Skeletal muscle satellite cell (primary cell): Measurements from ENCODE around the gene ANLN.

Source experiments
- H3K27me3 ChIP-seq: 2 replicates; pipeline ENCODE4 v1.7.0; 2013; ENCODE audit warnings: low read length; ENCODE audit not compliant: control insufficient read depth, insufficient read depth
- H3K36me3 ChIP-seq: 2 replicates; pipeline ENCODE4 v1.7.0; 2013; ENCODE audit warnings: mild to moderate bottlenecking, control low read depth, low read length; ENCODE audit not compliant: insufficient read depth
- H3K4me1 ChIP-seq: 2 replicates; pipeline ENCODE4 v1.7.0; 2013; ENCODE audit warnings: low read length; ENCODE audit not compliant: control insufficient read depth, insufficient read depth
- H3K4me2 ChIP-seq: 2 replicates; pipeline ENCODE4 v1.7.0; 2013; ENCODE audit warnings: mild to moderate bottlenecking, low read length
- H3K4me3 ChIP-seq: 2 replicates; pipeline ENCODE4 v1.7.0; 2013; ENCODE audit warnings: low read length
- H3K9ac ChIP-seq: 2 replicates; pipeline ENCODE4 v1.7.0; 2013; ENCODE audit warnings: mild to moderate bottlenecking, low read depth, low read length, moderate library complexity
- H3K9me3 ChIP-seq: replicated peaks from 2 replicates; pipeline ENCODE4 v1.7.0; 2013; ENCODE audit warnings: mild to moderate bottlenecking, control low read depth, low read length

ANLN gene

DNA sequence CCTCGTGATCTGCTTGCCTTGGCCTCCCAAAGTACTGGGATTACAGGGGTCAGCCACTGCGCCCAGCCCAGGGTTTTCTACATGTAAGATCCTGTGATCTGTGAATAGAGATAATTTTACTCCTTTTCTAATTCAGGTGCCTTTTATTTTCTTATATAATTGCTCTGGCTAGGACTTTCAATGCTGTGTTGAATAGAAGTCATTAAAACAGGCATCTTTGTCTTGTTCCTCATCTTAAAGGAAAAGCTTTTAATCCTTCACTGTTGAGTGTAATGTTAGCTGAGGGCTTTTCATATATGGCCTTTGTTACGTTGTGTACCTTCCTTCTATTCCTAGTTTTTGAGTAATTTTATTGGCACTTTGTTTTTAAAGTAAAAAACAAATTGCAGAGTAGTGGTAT lies 26.6 kb downstream of the ANLN start:
- Histone ChIP-seq H3K4me3 (no peak overlapping the region), H3K9ac (no peak overlapping the region), H3K4me2 (no peak overlapping the region), H3K4me1 (no peaks in the 10 kb centered on the region), H3K9me3 (no peaks in the 10 kb centered on the region), H3K36me3 (peaks cover 32% of the 10 kb centered on the region), H3K27me3 (no peaks in the 10 kb centered on the region)

DNA sequence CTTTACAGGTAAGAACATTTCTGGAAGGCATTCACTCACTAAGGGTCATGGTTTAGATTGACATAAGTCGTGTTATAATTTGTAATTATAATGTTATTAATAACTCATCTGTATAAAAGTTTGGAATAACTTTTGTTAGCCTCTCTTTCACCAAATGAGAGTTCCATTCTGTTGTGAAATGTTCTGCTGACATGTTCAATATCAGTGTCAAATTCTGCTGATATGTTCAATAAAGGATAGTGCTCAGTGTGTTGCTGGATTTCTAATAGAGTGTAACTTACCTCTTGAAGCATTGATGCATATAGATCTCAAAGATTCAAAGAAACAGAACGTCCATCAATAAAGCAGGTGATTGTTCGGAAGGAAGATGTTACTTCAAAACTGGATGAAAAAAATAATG lies 30.6 kb downstream of the ANLN start:
- no peak overlapping the region for H3K4me2 ChIP-seq
- H3K9me3 ChIP-seq = no peaks in the 10 kb centered on the region
- H3K4me3 ChIP-seq = no peak overlapping the region
- H3K4me1 ChIP-seq = no peaks in the 10 kb centered on the region
- H3K27me3 ChIP-seq = no peaks in the 10 kb centered on the region
- H3K36me3 ChIP-seq = peaks cover 55% of the 10 kb centered on the region
- no peak overlapping the region for H3K9ac ChIP-seq

DNA sequence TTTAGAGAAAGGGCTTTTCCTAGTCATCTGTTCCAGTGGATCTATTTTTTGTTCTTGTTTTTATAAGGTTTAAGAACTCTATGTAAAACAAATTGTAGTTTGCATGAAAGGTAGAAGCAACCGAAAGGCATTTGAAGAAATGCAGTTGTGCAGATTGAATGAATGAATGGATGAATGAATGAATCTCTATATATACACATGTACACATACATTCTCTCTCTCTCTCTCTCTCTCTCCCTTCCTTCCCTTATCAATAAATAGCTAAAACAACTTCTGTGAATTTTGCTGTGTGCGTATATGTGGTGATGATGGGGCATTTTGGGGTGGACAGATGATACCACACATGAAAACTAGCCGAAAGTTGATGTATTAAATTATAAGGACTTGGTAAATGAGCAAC lies 32.4 kb downstream of the ANLN start:
- Histone ChIP-seq H3K36me3 (peaks cover 57% of the 10 kb centered on the region), H3K4me3 (no peak overlapping the region), H3K4me2 (no peak overlapping the region), H3K9me3 (no peaks in the 10 kb centered on the region), H3K9ac (no peak overlapping the region), H3K27me3 (no peaks in the 10 kb centered on the region), H3K4me1 (no peaks in the 10 kb centered on the region)

DNA sequence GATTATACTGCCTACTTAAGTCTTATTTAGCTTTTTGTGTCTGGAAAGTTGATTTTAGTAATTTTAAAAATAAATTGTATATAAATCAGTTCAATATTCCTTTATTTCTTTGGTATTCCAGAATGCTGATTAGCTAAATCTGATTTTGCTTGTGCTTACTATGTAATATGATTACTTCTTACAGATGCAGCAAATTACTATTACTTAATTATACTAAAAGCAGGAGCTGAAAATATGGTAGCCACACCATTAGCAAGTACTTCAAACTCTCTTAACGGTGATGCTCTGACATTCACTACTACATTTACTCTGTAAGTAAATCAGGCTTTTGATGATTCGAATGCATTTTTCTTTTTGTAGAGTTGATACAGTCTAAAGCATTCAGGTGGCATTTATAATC lies 34.0 kb downstream of the ANLN start:
- H3K4me1 ChIP-seq = no peaks in the 10 kb centered on the region
- H3K4me2 ChIP-seq = no peak overlapping the region
- H3K9me3 ChIP-seq = no peaks in the 10 kb centered on the region
- no peaks in the 10 kb centered on the region for H3K27me3 ChIP-seq
- H3K4me3 ChIP-seq = no peak overlapping the region
- H3K9ac ChIP-seq = no peak overlapping the region
- H3K36me3 ChIP-seq = peaks cover 57% of the 10 kb centered on the region

DNA sequence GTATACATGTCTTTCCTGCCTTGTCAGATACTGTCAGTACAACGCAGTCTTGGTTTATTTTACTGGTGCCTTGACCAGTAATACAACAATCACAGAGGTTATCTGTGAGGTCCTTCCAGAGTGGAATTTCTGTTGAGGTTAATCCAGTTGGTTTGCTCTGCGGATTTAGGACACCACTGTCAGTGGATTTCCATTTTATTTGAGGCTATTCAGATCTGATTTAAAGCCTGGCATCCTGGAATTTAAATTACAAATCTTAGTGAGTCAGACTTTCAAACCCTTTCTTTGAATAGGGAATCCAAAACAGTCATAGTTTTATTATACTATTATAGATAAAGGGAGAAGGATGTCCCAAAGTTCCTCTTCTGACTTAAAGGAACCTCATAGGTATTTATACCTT lies 40.5 kb downstream of the ANLN start:
- no peak overlapping the region for H3K4me2 ChIP-seq
- H3K9me3 ChIP-seq = no peaks in the 10 kb centered on the region
- H3K4me3 ChIP-seq = no peak overlapping the region
- no peaks in the 10 kb centered on the region for H3K4me1 ChIP-seq
- H3K9ac ChIP-seq = no peak overlapping the region
- no peaks in the 10 kb centered on the region for H3K27me3 ChIP-seq
- peaks cover 39% of the 10 kb centered on the region for H3K36me3 ChIP-seq

DNA sequence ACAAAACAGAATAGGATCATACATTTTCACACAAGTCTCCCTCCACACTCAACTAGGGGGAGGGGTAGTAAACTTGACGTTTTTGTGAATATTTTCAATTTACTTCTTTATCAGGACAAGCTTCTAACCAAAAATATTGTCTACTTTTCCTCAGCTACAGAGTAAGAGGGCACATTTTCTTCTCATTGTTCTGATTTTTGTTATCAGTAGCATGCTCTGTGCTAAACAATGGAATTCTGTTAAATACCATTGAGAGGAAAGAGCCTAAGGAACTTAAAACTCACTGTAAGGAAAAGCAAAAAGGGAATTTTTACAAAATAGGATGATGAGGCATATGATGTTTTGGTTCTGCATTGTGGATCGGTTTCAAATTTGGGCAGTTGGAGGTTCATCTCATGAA lies 41.2 kb downstream of the ANLN start:
- Histone ChIP-seq H3K4me2 (no peak overlapping the region), H3K36me3 (peaks cover 39% of the 10 kb centered on the region), H3K9me3 (no peaks in the 10 kb centered on the region), H3K27me3 (no peaks in the 10 kb centered on the region), H3K4me1 (no peaks in the 10 kb centered on the region), H3K4me3 (no peak overlapping the region), H3K9ac (no peak overlapping the region)

DNA sequence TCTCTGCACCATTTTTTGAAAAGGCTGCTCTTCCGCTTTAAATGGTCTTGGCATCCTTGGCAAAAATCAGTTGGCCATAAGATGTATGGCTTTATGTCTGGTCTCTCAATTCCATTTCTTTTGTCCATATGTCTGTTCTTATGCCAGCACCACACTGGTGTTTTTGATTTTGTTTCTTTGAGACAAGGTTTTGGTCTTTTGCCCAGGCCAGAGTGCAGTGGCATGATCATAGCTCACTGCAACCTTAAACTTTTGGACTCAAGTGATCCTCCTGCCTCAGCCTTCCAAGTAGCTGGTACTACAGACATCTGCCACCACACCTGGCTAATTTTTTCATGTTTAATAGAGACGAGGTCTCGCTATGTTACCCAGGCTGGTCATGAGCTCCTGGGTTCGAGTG lies 48.5 kb downstream of the ANLN start:
- Histone ChIP-seq H3K4me1 (no peaks in the 10 kb centered on the region), H3K9ac (no peak overlapping the region), H3K4me3 (no peak overlapping the region), H3K27me3 (no peaks in the 10 kb centered on the region), H3K4me2 (no peak overlapping the region), H3K9me3 (no peaks in the 10 kb centered on the region), H3K36me3 (peaks cover 29% of the 10 kb centered on the region)

DNA sequence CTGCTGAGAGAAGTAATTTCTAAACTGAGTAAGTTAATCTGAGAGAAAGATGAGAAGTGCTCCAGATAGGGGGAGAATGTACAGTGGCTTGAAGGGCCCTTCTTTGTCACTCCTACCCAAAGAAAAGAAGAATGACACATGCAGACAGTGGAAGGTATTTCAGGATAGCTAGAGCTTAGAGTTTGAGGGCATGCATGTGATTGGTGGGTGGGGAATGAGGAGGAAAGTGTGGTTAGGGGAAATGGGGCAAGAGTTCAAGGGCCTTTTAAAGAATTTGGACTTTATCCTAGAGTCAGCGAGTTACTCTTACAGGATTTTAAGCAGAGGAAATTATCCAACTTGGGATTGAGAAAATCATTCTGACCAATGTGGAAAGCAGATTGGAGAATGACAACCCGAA lies 50.0 kb downstream of the ANLN start:
- Histone ChIP-seq H3K4me2 (no peak overlapping the region), H3K36me3 (peaks cover 23% of the 10 kb centered on the region), H3K4me1 (no peaks in the 10 kb centered on the region), H3K9ac (no peak overlapping the region), H3K9me3 (no peaks in the 10 kb centered on the region), H3K27me3 (no peaks in the 10 kb centered on the region), H3K4me3 (no peak overlapping the region)

DNA sequence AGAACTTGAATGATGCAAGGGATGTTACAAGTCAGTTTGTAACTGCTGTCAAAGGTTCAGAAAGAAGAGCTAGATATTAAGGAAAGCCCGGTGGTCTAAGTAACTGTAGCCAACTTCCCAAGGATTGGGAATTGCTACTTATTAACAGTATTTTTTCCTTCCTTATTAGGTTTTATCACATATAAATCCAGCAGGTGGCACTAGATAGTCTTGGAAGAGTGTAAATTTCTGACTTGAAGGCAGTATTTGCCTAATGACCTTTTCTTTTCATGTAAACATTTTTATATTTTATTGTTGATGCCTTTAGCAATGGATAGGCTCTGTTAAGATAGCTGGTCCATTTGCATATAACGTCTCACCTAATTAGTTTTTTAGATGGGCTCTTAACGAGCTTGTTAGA lies 51.2 kb downstream of the ANLN start:
- Histone ChIP-seq H3K4me1 (no peaks in the 10 kb centered on the region), H3K4me2 (no peak overlapping the region), H3K9me3 (no peaks in the 10 kb centered on the region), H3K9ac (no peak overlapping the region), H3K27me3 (no peaks in the 10 kb centered on the region), H3K36me3 (peaks cover 26% of the 10 kb centered on the region), H3K4me3 (no peak overlapping the region)

DNA sequence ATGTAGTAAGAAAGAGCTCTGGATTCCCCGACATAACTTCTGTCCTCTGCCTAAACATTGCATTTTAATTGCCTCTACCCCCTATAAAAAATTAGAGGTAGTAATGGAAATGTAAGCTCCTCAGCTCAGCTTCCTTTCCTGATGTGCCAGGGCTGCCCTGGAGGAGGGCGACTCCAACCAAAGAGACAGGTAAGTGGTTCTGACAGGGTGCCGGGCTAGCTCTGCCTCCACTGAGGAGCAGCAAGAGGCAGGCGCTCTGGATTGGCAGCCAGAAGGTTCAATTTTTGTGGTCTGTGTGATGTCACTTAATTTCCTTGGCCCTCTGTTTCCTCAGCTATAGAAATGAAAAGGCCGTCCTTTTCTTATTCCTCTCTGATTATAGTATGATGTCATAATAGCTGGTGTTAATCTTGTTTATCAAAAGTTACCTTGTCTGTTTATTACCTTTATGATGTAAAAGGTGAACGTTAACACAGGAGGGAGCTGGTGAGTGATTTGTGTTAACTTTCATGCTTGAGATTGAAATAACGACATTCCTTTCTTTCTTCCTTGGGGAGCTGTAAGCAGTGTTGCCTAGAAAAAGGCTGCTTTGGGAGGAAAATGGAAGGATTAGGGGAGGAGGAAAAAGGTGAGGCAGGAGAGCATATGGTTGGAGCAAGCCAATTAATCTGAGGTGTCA lies 51.8 kb downstream of the ANLN start:
- H3K27me3 ChIP-seq = no peaks in the 10 kb centered on the region
- no peak overlapping the region for H3K4me2 ChIP-seq
- H3K9ac ChIP-seq = no peak overlapping the region
- H3K9me3 ChIP-seq = no peaks in the 10 kb centered on the region
- H3K36me3 ChIP-seq = peaks cover 29% of the 10 kb centered on the region
- no peaks in the 10 kb centered on the region for H3K4me1 ChIP-seq
- no peak overlapping the region for H3K4me3 ChIP-seq

DNA sequence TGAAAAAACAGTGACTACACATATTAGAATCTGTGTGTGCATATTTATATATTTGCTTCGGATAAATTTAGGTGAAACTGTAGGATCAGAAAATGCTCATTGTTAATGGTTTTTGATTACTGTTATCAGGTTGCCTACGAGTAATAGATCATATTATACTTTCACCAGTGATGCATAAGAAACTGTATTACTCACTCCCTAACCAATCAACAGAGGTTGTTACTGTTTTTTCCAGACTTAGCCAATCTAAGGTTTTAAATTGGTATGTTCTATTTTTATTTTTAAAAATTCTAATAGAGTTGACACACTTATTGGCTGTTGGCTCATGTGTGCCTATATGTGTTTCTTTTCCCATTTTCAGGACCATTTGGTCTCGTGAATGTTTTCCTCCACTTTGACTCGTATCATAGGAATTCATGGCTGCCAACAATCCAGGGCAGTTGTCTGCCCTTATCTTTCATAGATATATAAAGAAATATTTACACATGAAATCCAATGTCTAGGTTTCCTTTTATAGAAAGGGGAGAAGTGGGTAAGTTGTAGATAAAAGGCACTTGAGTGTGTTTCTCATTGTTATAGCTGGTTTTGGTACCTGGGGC lies 59.2 kb downstream of the ANLN start:
- Histone ChIP-seq H3K9me3 (no peaks in the 10 kb centered on the region), H3K27me3 (no peaks in the 10 kb centered on the region), H3K4me2 (peak overlapping the region; percentile 7), H3K36me3 (peaks cover 59% of the 10 kb centered on the region), H3K4me3 (no peak overlapping the region), H3K9ac (no peak overlapping the region), H3K4me1 (peaks cover 16% of the 10 kb centered on the region)

DNA sequence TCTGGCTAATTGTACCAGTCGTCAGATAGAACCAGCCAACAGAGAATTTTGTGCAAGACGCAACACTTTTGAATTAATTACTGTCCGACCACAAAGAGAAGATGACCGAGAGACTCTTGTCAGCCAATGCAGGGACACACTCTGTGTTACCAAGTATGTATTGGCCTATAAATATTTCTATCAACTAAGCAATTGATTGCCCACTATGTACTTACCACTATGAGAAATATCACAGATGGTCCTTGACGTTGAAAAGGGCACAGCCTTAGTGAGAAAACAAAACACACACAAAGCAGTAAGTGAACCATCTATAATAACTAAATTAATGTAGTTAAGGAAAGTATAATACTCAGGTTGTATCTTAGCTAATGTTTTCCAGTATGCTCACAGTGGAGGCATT lies 60.0 kb downstream of the ANLN start:
- Histone ChIP-seq H3K4me1 (peaks cover 16% of the 10 kb centered on the region), H3K36me3 (peaks cover 59% of the 10 kb centered on the region), H3K27me3 (no peaks in the 10 kb centered on the region), H3K9me3 (no peaks in the 10 kb centered on the region), H3K4me3 (no peak overlapping the region), H3K9ac (no peak overlapping the region), H3K4me2 (no peak overlapping the region)
